Measurements from ENCODE around the gene MPP3. TPM values are rescaled to one million over a fixed set of nuclear protein-coding genes. Genes with fewer than 3 reads are reported as not detected.

MPP3 gene
- total RNA-seq, 4 donors from 2014 or later = 6.8 to 10.7 (median 7.5) TPM

- TF ChIP-seq EP300 (IDR thresholded peaks at IDR 0.05; ENCODE audit: low read depth) (no peak), CTCF (IDR thresholded peaks at IDR 0.05) (no peak), POLR2A (IDR thresholded peaks at IDR 0.05) (no peak), POLR2AphosphoS5 (IDR thresholded peaks at IDR 0.05) (no peak)
- Histone ChIP-seq H3K36me3 (no peaks in the 10 kb centered on the region), H3K9me3 (no peaks in the 10 kb centered on the region), H3K27ac (no peak overlapping the region), H3K4me1 (peaks cover 0 to 8% (median 6%) of the 10 kb centered on the region in 4 donors), H3K4me3 (no peak overlapping the region), H3K27me3 (no peaks in the 10 kb centered on the region)
- DNase-seq = no peak
- in situ Hi-C loops (cut with MboI; ENCODE audit: low pct_ligation_motif_present in 1 of 4, low pct_unique_long_range_greater_than_20kb in 1 of 4, low sequenced_read_pairs in 3 of 4) = no loop called here
- intact Hi-C loops (cut with DNase I; ENCODE audit: low total_unique reads) = no loop called here
- 97% methylated on average over 7 of the region's 7 CpGs; no CpG with 5 or more reads in 1 of the 2 donors for WGBS, 2 donors (ENCODE audit: low coverage in 1 of 2)
These were observed 6.7 kb downstream of the MPP3 start for GRCh38 chr17:43826206-43826605.

GRCh38 chr17:43825567-43825966, 7.4 kb downstream of the MPP3 start:
- no peak for TF ChIP-seq POLR2AphosphoS5 (IDR thresholded peaks at IDR 0.05)
- no peak for TF ChIP-seq EP300 (IDR thresholded peaks at IDR 0.05; ENCODE audit: low read depth)
- no peak for TF ChIP-seq POLR2A (IDR thresholded peaks at IDR 0.05)
- no peak for TF ChIP-seq CTCF (IDR thresholded peaks at IDR 0.05)

GRCh38 chr17:43823350-43824084, 9.4 kb downstream of the MPP3 start:
- Histone ChIP-seq H3K36me3 (no peaks in the 10 kb centered on the region), H3K9me3 (no peaks in the 10 kb centered on the region), H3K4me1 (peaks cover 0 to 8% (median 6%) of the 10 kb centered on the region in 4 donors), H3K27ac (no peak overlapping the region), H3K4me3 (no peak overlapping the region), H3K27me3 (no peaks in the 10 kb centered on the region)
- peak; percentile 43 for DNase-seq
- 69 to 80% methylated on average over 10 of the region's 10 CpGs for WGBS, 2 donors (ENCODE audit: low coverage in 1 of 2)
- intact Hi-C loops (cut with DNase I; ENCODE audit: low total_unique reads) = no loop called here
- TF ChIP-seq CTCF (IDR thresholded peaks at IDR 0.05) (no peak), POLR2A (IDR thresholded peaks at IDR 0.05) (no peak), POLR2AphosphoS5 (IDR thresholded peaks at IDR 0.05) (no peak), EP300 (IDR thresholded peaks at IDR 0.05; ENCODE audit: low read depth) (no peak)
- in situ Hi-C loops (cut with MboI; ENCODE audit: low pct_ligation_motif_present in 1 of 4, low pct_unique_long_range_greater_than_20kb in 1 of 4, low sequenced_read_pairs in 3 of 4) = no loop called here

More at GRCh38 chr17:43825567-43825966, 7.4 kb downstream of the MPP3 start:
- intact Hi-C loops (cut with DNase I; ENCODE audit: low total_unique reads) = no loop called here
- Histone ChIP-seq H3K4me1 (peaks cover 0 to 8% (median 6%) of the 10 kb centered on the region in 4 donors), H3K9me3 (no peaks in the 10 kb centered on the region), H3K27ac (no peak overlapping the region), H3K36me3 (no peaks in the 10 kb centered on the region), H3K27me3 (no peaks in the 10 kb centered on the region), H3K4me3 (no peak overlapping the region)
- WGBS, 2 donors (ENCODE audit: low coverage in 1 of 2) = 88% methylated on average over 12 of the region's 12 CpGs; no CpG with 5 or more reads in 1 of the 2 donors
- no peak for DNase-seq
- in situ Hi-C loops (cut with MboI; ENCODE audit: low pct_ligation_motif_present in 1 of 4, low pct_unique_long_range_greater_than_20kb in 1 of 4, low sequenced_read_pairs in 3 of 4) = no loop called here

- Histone ChIP-seq H3K9me3 (no peaks in the 10 kb centered on the region), H3K36me3 (no peaks in the 10 kb centered on the region), H3K4me1 (peaks cover 0 to 8% (median 6%) of the 10 kb centered on the region in 4 donors), H3K4me3 (no peak overlapping the region), H3K27ac (no peak overlapping the region), H3K27me3 (no peaks in the 10 kb centered on the region)
- WGBS, 2 donors (ENCODE audit: low coverage in 1 of 2) = 89 to 100% methylated on average over 1 to 5 of the region's 5 CpGs
- intact Hi-C loops (cut with DNase I; ENCODE audit: low total_unique reads) (no loop called here), in situ Hi-C loops (cut with MboI; ENCODE audit: low pct_ligation_motif_present in 1 of 4, low pct_unique_long_range_greater_than_20kb in 1 of 4, low sequenced_read_pairs in 3 of 4) (no loop called here)
- no peak for DNase-seq
- TF ChIP-seq EP300 (IDR thresholded peaks at IDR 0.05; ENCODE audit: low read depth) = no peak
- no peak for TF ChIP-seq POLR2AphosphoS5 (IDR thresholded peaks at IDR 0.05)
- TF ChIP-seq CTCF (IDR thresholded peaks at IDR 0.05) = no peak
These were observed 10.3 kb downstream of the MPP3 start for GRCh38 chr17:43822570-43823190.
